Measurements from ENCODE around the gene CRISPLD2.

- TF ChIP-seq CTCF (IDR thresholded peaks at IDR 0.05; ENCODE audit: low read depth, low read length) (no peak), EZH2phosphoT487 (IDR thresholded peaks at IDR 0.05; ENCODE audit: low read depth) (no peak)
Observed at GRCh38 chr16:84892097-84892496, 72.3 kb downstream of the CRISPLD2 start.

Data from OCI-LY3 (cell line).